ENCODE results near the gene ALKBH5. TPM values are rescaled to one million over a fixed set of nuclear protein-coding genes. Genes with fewer than 3 reads are reported as not detected.

Gene ALKBH5
- polyA plus RNA-seq, 1 of the 3 experiments (the other 2 are of a cell fraction): 41.0 TPM

DNA sequence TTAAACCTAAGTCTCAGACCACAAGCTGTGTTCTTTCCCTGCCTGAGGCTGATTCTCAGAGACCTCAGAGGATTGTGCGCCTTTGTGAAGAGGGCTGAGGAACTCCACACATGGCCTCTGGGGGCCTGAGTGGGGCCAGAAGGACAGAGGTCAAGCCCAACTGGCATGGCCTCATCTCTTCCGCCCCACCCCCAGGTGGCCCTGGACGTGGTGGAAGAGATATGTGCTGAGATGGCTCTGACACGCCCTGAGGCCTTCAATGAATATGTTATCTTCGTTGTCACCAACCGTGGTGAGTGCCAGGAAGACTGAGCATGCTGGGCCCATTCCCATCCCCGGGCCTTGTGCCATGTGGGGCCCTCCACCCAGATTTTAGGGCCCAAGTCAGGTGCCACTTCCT lies 20.1 kb upstream of the ALKBH5 start:
- Histone ChIP-seq H3K27ac (ENCODE audit: low read depth in 2 of 2, low read length in 1 of 2) (no peak overlapping the region), H3K9me3 (no peaks in the 10 kb centered on the region), H3K4me3 (ENCODE audit: low read depth in 2 of 2, low read length in 1 of 2) (no peak overlapping the region), H3K9me2 (no peaks in the 10 kb centered on the region), H3K27me3 (ENCODE audit: insufficient read depth) (no peaks in the 10 kb centered on the region), H3K9ac (no peak overlapping the region), H2AFZ (ENCODE audit: low read depth) (no peak overlapping the region), H4K20me1 (ENCODE audit: insufficient read depth) (no peaks in the 10 kb centered on the region), H3F3A (replicated peaks; ENCODE audit: insufficient read depth) (no peaks in the 10 kb centered on the region), H3K79me2 (ENCODE audit: insufficient read depth) (no peaks in the 10 kb centered on the region), H3K4me2 (no peak overlapping the region), H3K4me1 (ENCODE audit: control insufficient read depth in 1 of 2, insufficient read depth in 2 of 2, low read depth in 1 of 2, low read length in 1 of 2) (peaks cover 4 to 5% of the 10 kb centered on the region in 2 experiments; a peak in 1 of 4 replicates), H3K36me3 (replicated peaks in 1 of 2; ENCODE audit: control insufficient read depth in 1 of 2, insufficient read depth in 2 of 2, low read length in 1 of 2) (no peaks in the 10 kb centered on the region)
- ChIA-PET CTCF (no interaction called here), POLR2A (no interaction called here)
- 63% methylated on average over 7 of the region's 7 CpGs for WGBS (ENCODE audit: low lambda C conversion rate)
- no peak for TF ChIP-seq YY1 (IDR thresholded peaks at IDR 0.05; ENCODE audit: low read depth)
- no peak for DNase-seq

DNA sequence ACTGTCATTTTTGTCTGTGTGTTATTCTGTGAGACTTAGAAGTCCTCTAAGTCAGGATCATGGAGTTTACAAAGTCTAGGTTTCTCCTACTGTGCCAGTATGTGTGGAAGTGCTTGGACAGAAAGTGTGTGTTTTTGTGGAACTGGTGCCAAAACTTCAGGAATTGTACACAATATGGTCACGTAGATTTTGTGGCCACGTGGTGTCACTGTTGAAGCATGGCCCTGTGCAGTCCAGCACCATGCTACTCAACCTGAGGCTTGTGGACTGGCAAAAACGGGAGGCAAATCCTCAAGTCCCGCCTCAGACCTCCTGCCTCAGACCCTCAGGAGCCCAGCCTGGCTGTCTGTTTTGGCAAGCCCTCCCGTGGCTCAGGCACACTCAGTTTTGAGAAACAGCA lies 16.7 kb upstream of the ALKBH5 start:
- CTCF ChIA-PET: interaction anchor here (1.3 kb wide), 1 partner anchor 13 kb away, joined by 4 read pairs; no protein-coding TSS in a partner anchor
- DNase-seq: no peak
- no peaks in the 10 kb centered on the region for H3K9me2 ChIP-seq
- H3K4me3 ChIP-seq (ENCODE audit: low read depth in 2 of 2, low read length in 1 of 2): no peak overlapping the region
- H3K4me1 ChIP-seq (ENCODE audit: control insufficient read depth in 1 of 2, insufficient read depth in 2 of 2, low read depth in 1 of 2, low read length in 1 of 2): peaks cover 0 to 4% of the 10 kb centered on the region in 2 experiments; a peak in 1 of 4 replicates
- H3K27me3 ChIP-seq (ENCODE audit: insufficient read depth): no peaks in the 10 kb centered on the region
- H3K79me2 ChIP-seq (ENCODE audit: insufficient read depth): no peaks in the 10 kb centered on the region
- H3K36me3 ChIP-seq (replicated peaks in 1 of 2; ENCODE audit: control insufficient read depth in 1 of 2, insufficient read depth in 2 of 2, low read length in 1 of 2): no peaks in the 10 kb centered on the region
- no peak overlapping the region for H3K27ac ChIP-seq (ENCODE audit: low read depth in 2 of 2, low read length in 1 of 2)
- H4K20me1 ChIP-seq (ENCODE audit: insufficient read depth): no peaks in the 10 kb centered on the region
- no peak for TF ChIP-seq FOXM1 (IDR thresholded peaks at IDR 0.05; ENCODE audit: low read depth)
- TF ChIP-seq NRF1 (IDR thresholded peaks at IDR 0.05; ENCODE audit: low read depth, low read length): no peak
- TF ChIP-seq YY1 (IDR thresholded peaks at IDR 0.05; ENCODE audit: low read depth): no peak
- TF ChIP-seq EZH2phosphoT487 (IDR thresholded peaks at IDR 0.05; ENCODE audit: borderline replicate concordance, low read depth): no peak
- TF ChIP-seq, protein P1, sequence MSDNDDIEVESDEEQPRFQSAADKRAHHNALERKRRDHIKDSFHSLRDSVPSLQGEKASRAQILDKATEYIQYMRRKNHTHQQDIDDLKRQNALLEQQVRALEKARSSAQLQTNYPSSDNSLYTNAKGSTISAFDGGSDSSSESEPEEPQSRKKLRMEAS (IDR thresholded peaks at IDR 0.05; ENCODE audit: low read depth): no peak
- no peak for TF ChIP-seq GATA2 (CRISPR knock-in tag; IDR thresholded peaks at IDR 0.05)
- TF ChIP-seq, protein P2, sequence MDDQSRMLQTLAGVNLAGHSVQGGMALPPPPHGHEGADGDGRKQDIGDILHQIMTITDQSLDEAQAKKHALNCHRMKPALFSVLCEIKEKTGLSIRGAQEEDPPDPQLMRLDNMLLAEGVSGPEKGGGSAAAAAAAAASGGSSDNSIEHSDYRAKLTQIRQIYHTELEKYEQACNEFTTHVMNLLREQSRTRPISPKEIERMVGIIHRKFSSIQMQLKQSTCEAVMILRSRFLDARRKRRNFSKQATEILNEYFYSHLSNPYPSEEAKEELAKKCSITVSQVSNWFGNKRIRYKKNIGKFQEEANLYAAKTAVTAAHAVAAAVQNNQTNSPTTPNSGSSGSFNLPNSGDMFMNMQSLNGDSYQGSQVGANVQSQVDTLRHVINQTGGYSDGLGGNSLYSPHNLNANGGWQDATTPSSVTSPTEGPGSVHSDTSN (IDR thresholded peaks at IDR 0.05): no peak
- TF ChIP-seq SMC3 (IDR thresholded peaks at IDR 0.05; ENCODE audit: low read depth, low read length): no peak
- no peak for TF ChIP-seq MEF2A (IDR thresholded peaks at IDR 0.05; ENCODE audit: borderline replicate concordance, low read depth)
- TF ChIP-seq, protein P3, sequence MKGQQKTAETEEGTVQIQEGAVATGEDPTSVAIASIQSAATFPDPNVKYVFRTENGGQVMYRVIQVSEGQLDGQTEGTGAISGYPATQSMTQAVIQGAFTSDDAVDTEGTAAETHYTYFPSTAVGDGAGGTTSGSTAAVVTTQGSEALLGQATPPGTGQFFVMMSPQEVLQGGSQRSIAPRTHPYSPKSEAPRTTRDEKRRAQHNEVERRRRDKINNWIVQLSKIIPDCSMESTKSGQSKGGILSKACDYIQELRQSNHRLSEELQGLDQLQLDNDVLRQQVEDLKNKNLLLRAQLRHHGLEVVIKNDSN (IDR thresholded peaks at IDR 0.05; ENCODE audit: borderline replicate concordance, low read depth): no peak
- TF ChIP-seq TEAD4 (IDR thresholded peaks at IDR 0.05; ENCODE audit: borderline replicate concordance, insufficient read depth): no peak
- TF ChIP-seq ELF1 (IDR thresholded peaks at IDR 0.05): no peak
- TF ChIP-seq, protein P4, sequence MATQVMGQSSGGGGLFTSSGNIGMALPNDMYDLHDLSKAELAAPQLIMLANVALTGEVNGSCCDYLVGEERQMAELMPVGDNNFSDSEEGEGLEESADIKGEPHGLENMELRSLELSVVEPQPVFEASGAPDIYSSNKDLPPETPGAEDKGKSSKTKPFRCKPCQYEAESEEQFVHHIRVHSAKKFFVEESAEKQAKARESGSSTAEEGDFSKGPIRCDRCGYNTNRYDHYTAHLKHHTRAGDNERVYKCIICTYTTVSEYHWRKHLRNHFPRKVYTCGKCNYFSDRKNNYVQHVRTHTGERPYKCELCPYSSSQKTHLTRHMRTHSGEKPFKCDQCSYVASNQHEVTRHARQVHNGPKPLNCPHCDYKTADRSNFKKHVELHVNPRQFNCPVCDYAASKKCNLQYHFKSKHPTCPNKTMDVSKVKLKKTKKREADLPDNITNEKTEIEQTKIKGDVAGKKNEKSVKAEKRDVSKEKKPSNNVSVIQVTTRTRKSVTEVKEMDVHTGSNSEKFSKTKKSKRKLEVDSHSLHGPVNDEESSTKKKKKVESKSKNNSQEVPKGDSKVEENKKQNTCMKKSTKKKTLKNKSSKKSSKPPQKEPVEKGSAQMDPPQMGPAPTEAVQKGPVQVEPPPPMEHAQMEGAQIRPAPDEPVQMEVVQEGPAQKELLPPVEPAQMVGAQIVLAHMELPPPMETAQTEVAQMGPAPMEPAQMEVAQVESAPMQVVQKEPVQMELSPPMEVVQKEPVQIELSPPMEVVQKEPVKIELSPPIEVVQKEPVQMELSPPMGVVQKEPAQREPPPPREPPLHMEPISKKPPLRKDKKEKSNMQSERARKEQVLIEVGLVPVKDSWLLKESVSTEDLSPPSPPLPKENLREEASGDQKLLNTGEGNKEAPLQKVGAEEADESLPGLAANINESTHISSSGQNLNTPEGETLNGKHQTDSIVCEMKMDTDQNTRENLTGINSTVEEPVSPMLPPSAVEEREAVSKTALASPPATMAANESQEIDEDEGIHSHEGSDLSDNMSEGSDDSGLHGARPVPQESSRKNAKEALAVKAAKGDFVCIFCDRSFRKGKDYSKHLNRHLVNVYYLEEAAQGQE (IDR thresholded peaks at IDR 0.05; ENCODE audit: low read depth, low read length): no peak
- TF ChIP-seq FOSL2 (IDR thresholded peaks at IDR 0.05; ENCODE audit: borderline replicate concordance, low read depth): no peak
- TF ChIP-seq, protein P5, sequence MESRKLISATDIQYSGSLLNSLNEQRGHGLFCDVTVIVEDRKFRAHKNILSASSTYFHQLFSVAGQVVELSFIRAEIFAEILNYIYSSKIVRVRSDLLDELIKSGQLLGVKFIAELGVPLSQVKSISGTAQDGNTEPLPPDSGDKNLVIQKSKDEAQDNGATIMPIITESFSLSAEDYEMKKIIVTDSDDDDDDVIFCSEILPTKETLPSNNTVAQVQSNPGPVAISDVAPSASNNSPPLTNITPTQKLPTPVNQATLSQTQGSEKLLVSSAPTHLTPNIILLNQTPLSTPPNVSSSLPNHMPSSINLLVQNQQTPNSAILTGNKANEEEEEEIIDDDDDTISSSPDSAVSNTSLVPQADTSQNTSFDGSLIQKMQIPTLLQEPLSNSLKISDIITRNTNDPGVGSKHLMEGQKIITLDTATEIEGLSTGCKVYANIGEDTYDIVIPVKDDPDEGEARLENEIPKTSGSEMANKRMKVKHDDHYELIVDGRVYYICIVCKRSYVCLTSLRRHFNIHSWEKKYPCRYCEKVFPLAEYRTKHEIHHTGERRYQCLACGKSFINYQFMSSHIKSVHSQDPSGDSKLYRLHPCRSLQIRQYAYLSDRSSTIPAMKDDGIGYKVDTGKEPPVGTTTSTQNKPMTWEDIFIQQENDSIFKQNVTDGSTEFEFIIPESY (IDR thresholded peaks at IDR 0.05; ENCODE audit: borderline replicate concordance, low read depth): no peak
- no peaks in the 10 kb centered on the region for H3K9me3 ChIP-seq
- H3K9ac ChIP-seq: no peak overlapping the region
- no peak overlapping the region for H3K4me2 ChIP-seq
- H3F3A ChIP-seq (replicated peaks; ENCODE audit: insufficient read depth): no peaks in the 10 kb centered on the region
- no peak overlapping the region for H2AFZ ChIP-seq (ENCODE audit: low read depth)
- 33% methylated on average over 4 of the region's 5 CpGs for WGBS (ENCODE audit: low lambda C conversion rate)
- POLR2A ChIA-PET: no interaction called here
